ENCODE measurements around the gene C11orf24. TPM values are rescaled to one million over a fixed set of nuclear protein-coding genes. Genes with fewer than 3 reads are reported as not detected.

Gene C11orf24
- total and polyA plus RNA-seq, 5 donors from 2014 or later: 6.6 to 11.0 (median 9.1) TPM

GRCh38 chr11:68259122-68259959 is 12.4 kb downstream of the C11orf24 start:
- Mint-ChIP-seq H3K4me3 (no peak overlapping the region), H3K36me3 (peaks cover 24% of the 10 kb centered on the region), H3K27ac (peak overlapping the region in 1 of 3 donors; percentile 71), H3K9me3 (no peaks in the 10 kb centered on the region), H3K4me1 (peaks cover 0 to 7% (median 3%) of the 10 kb centered on the region in 4 donors), H3K27me3 (no peaks in the 10 kb centered on the region)
- ATAC-seq (ENCODE audit: low read depth in 2 of 2) (no peak), DNase-seq (no peak)
- Histone ChIP-seq H3K4me1 (ENCODE audit: control insufficient read depth, insufficient read depth, low read length, poor library complexity, severe bottlenecking) (peaks cover 4% of the 10 kb centered on the region), H3K4me3 (ENCODE audit: low read depth, low read length) (no peak overlapping the region), H3K27ac (ENCODE audit: insufficient read depth, low read length, poor library complexity, severe bottlenecking) (no peak overlapping the region), H3K9me3 (ENCODE audit: control insufficient read depth in 2 of 2, low read length in 2 of 2) (no peaks in the 10 kb centered on the region), H3K27me3 (ENCODE audit: control insufficient read depth, insufficient read depth, low read length) (no peaks in the 10 kb centered on the region), H3K36me3 (ENCODE audit: control insufficient read depth, insufficient read depth, low read length) (peaks cover 33% of the 10 kb centered on the region)

GRCh38 chr11:68258363-68258765 is 13.4 kb downstream of the C11orf24 start:
- peaks cover 0 to 7% (median 3%) of the 10 kb centered on the region in 4 donors for H3K4me1 Mint-ChIP-seq
- Histone ChIP-seq H3K4me1 (ENCODE audit: control insufficient read depth, insufficient read depth, low read length, poor library complexity, severe bottlenecking) (peaks cover 4% of the 10 kb centered on the region), H3K27me3 (ENCODE audit: control insufficient read depth, insufficient read depth, low read length) (no peaks in the 10 kb centered on the region), H3K9me3 (ENCODE audit: control insufficient read depth in 2 of 2, low read length in 2 of 2) (no peaks in the 10 kb centered on the region), H3K36me3 (ENCODE audit: control insufficient read depth, insufficient read depth, low read length) (peaks cover 25% of the 10 kb centered on the region), H3K27ac (ENCODE audit: insufficient read depth, low read length, poor library complexity, severe bottlenecking) (no peak overlapping the region), H3K4me3 (ENCODE audit: low read depth, low read length) (no peak overlapping the region)
- peaks cover 18% of the 10 kb centered on the region for H3K36me3 Mint-ChIP-seq
- no peak for DNase-seq
- no peak for ATAC-seq (ENCODE audit: low read depth in 2 of 2)
- H3K27me3 Mint-ChIP-seq: no peaks in the 10 kb centered on the region
- no peak overlapping the region for H3K4me3 Mint-ChIP-seq
- H3K9me3 Mint-ChIP-seq: no peaks in the 10 kb centered on the region
- H3K27ac Mint-ChIP-seq: no peak overlapping the region

- ATAC-seq (ENCODE audit: low read depth in 2 of 2): peak; percentile 87 to 91
- Histone ChIP-seq H3K27ac (ENCODE audit: insufficient read depth, low read length, poor library complexity, severe bottlenecking) (no peak overlapping the region), H3K27me3 (ENCODE audit: control insufficient read depth, insufficient read depth, low read length) (no peaks in the 10 kb centered on the region), H3K4me1 (ENCODE audit: control insufficient read depth, insufficient read depth, low read length, poor library complexity, severe bottlenecking) (peaks cover 4% of the 10 kb centered on the region), H3K36me3 (ENCODE audit: control insufficient read depth, insufficient read depth, low read length) (peaks cover 20% of the 10 kb centered on the region), H3K9me3 (ENCODE audit: control insufficient read depth in 2 of 2, low read length in 2 of 2) (no peaks in the 10 kb centered on the region), H3K4me3 (ENCODE audit: low read depth, low read length) (no peak overlapping the region)
- H3K27ac Mint-ChIP-seq: peak overlapping the region; percentile 32 to 90 (median 60)
- peak; percentile 81 to 91 (median 87) for DNase-seq
- H3K36me3 Mint-ChIP-seq: peaks cover 12% of the 10 kb centered on the region
- H3K27me3 Mint-ChIP-seq: no peaks in the 10 kb centered on the region
- H3K9me3 Mint-ChIP-seq: no peaks in the 10 kb centered on the region
- peaks cover 0 to 7% (median 3%) of the 10 kb centered on the region in 4 donors for H3K4me1 Mint-ChIP-seq
- H3K4me3 Mint-ChIP-seq: no peak overlapping the region
These were observed 14.1 kb downstream of the C11orf24 start for GRCh38 chr11:68257477-68258362.

GRCh38 chr11:68256331-68256741 is 15.4 kb downstream of the C11orf24 start:
- H3K36me3 Mint-ChIP-seq: peaks cover 5% of the 10 kb centered on the region
- peaks cover 0 to 5% (median 3%) of the 10 kb centered on the region in 4 donors for H3K4me1 Mint-ChIP-seq

GRCh38 chr11:68255526-68255925 is 16.2 kb downstream of the C11orf24 start:
- Histone ChIP-seq H3K27me3 (ENCODE audit: control insufficient read depth, insufficient read depth, low read length) (no peaks in the 10 kb centered on the region), H3K9me3 (ENCODE audit: control insufficient read depth in 2 of 2, low read length in 2 of 2) (no peaks in the 10 kb centered on the region), H3K4me3 (ENCODE audit: low read depth, low read length) (no peak overlapping the region), H3K4me1 (ENCODE audit: control insufficient read depth, insufficient read depth, low read length, poor library complexity, severe bottlenecking) (peaks cover 4% of the 10 kb centered on the region), H3K36me3 (ENCODE audit: control insufficient read depth, insufficient read depth, low read length) (no peaks in the 10 kb centered on the region), H3K27ac (ENCODE audit: insufficient read depth, low read length, poor library complexity, severe bottlenecking) (no peak overlapping the region)
- no peak for DNase-seq
- Mint-ChIP-seq H3K27ac (no peak overlapping the region), H3K27me3 (peaks cover 2% of the 10 kb centered on the region), H3K36me3 (peaks cover 3% of the 10 kb centered on the region), H3K9me3 (peaks cover 0 to under 1% (median 0%) of the 10 kb centered on the region in 7 donors), H3K4me3 (no peak overlapping the region), H3K4me1 (peaks cover 0 to 5% (median 3%) of the 10 kb centered on the region in 4 donors)
- no peak for ATAC-seq (ENCODE audit: low read depth in 2 of 2)

More at GRCh38 chr11:68256331-68256741, 15.4 kb downstream of the C11orf24 start:
- H3K27me3 Mint-ChIP-seq: no peaks in the 10 kb centered on the region
- H3K9me3 Mint-ChIP-seq: no peaks in the 10 kb centered on the region
- Histone ChIP-seq H3K9me3 (ENCODE audit: control insufficient read depth in 2 of 2, low read length in 2 of 2) (no peaks in the 10 kb centered on the region), H3K4me1 (ENCODE audit: control insufficient read depth, insufficient read depth, low read length, poor library complexity, severe bottlenecking) (peaks cover 4% of the 10 kb centered on the region), H3K27ac (ENCODE audit: insufficient read depth, low read length, poor library complexity, severe bottlenecking) (no peak overlapping the region), H3K36me3 (ENCODE audit: control insufficient read depth, insufficient read depth, low read length) (peaks cover 6% of the 10 kb centered on the region), H3K4me3 (ENCODE audit: low read depth, low read length) (no peak overlapping the region), H3K27me3 (ENCODE audit: control insufficient read depth, insufficient read depth, low read length) (no peaks in the 10 kb centered on the region)
- DNase-seq: no peak
- H3K4me3 Mint-ChIP-seq: no peak overlapping the region
- peak overlapping the region in 1 of 3 donors; percentile 11 for H3K27ac Mint-ChIP-seq
- ATAC-seq (ENCODE audit: low read depth in 2 of 2): no peak

- H3K9me3 Mint-ChIP-seq: peaks cover 0 to 9% (median 3%) of the 10 kb centered on the region in 7 donors
- no peaks in the 10 kb centered on the region for H3K36me3 Mint-ChIP-seq
- ATAC-seq (ENCODE audit: low read depth in 2 of 2) (no peak), DNase-seq (no peak)
- H3K4me3 Mint-ChIP-seq: no peak overlapping the region
- H3K9me3 ChIP-seq (ENCODE audit: control insufficient read depth in 2 of 2, low read length in 2 of 2): no peaks in the 10 kb centered on the region
- H3K4me1 Mint-ChIP-seq: peaks cover 0 to 5% (median 3%) of the 10 kb centered on the region in 4 donors
- no peak overlapping the region for H3K4me3 ChIP-seq (ENCODE audit: low read depth, low read length)
- H3K27ac Mint-ChIP-seq: no peak overlapping the region
- H3K36me3 ChIP-seq (ENCODE audit: control insufficient read depth, insufficient read depth, low read length): no peaks in the 10 kb centered on the region
- H3K27me3 Mint-ChIP-seq: peaks cover 11% of the 10 kb centered on the region
- H3K27me3 ChIP-seq (ENCODE audit: control insufficient read depth, insufficient read depth, low read length): no peaks in the 10 kb centered on the region
- peaks cover 4% of the 10 kb centered on the region for H3K4me1 ChIP-seq (ENCODE audit: control insufficient read depth, insufficient read depth, low read length, poor library complexity, severe bottlenecking)
- no peak overlapping the region for H3K27ac ChIP-seq (ENCODE audit: insufficient read depth, low read length, poor library complexity, severe bottlenecking)
These were observed 17.4 kb downstream of the C11orf24 start for GRCh38 chr11:68254421-68254820.

GRCh38 chr11:68251765-68252164 is 20.0 kb downstream of the C11orf24 start:
- no peak overlapping the region for H3K27ac Mint-ChIP-seq
- no peak overlapping the region for H3K4me3 ChIP-seq (ENCODE audit: low read depth, low read length)
- H3K9me3 Mint-ChIP-seq: peaks cover 0 to 12% (median 6%) of the 10 kb centered on the region in 7 donors
- no peak for DNase-seq
- H3K4me3 Mint-ChIP-seq: no peak overlapping the region
- no peaks in the 10 kb centered on the region for H3K27me3 ChIP-seq (ENCODE audit: control insufficient read depth, insufficient read depth, low read length)
- H3K27me3 Mint-ChIP-seq: peaks cover 16% of the 10 kb centered on the region
- H3K4me1 Mint-ChIP-seq: no peaks in the 10 kb centered on the region
- H3K4me1 ChIP-seq (ENCODE audit: control insufficient read depth, insufficient read depth, low read length, poor library complexity, severe bottlenecking): no peaks in the 10 kb centered on the region
- no peaks in the 10 kb centered on the region for H3K36me3 Mint-ChIP-seq
- no peaks in the 10 kb centered on the region for H3K9me3 ChIP-seq (ENCODE audit: control insufficient read depth in 2 of 2, low read length in 2 of 2)
- no peak overlapping the region for H3K27ac ChIP-seq (ENCODE audit: insufficient read depth, low read length, poor library complexity, severe bottlenecking)
- no peaks in the 10 kb centered on the region for H3K36me3 ChIP-seq (ENCODE audit: control insufficient read depth, insufficient read depth, low read length)
- no peak for ATAC-seq (ENCODE audit: low read depth in 2 of 2)

Measured in CD4-positive, CD25-positive, alpha-beta regulatory T cell (primary cell).